HK-2 (cell line): ENCODE measurements around the gene SLC8A2.

Source experiments
- DNase-seq: peaks from one replicate; pipeline ENCODE4 v3.0.0-alpha.2; 2018; ENCODE audit not compliant: unreplicated experiment

Gene SLC8A2

GRCh38 chr19:47505506-47505905 is 33.8 kb upstream of the SLC8A2 start:
- DNase-seq = no peak

- no peak for DNase-seq
These were observed 32.1 kb upstream of the SLC8A2 start for GRCh38 chr19:47503826-47504150.

- no peak for DNase-seq
These were observed 31.6 kb upstream of the SLC8A2 start for GRCh38 chr19:47503130-47503825.

- no peak for DNase-seq
These were observed 28.5 kb upstream of the SLC8A2 start for GRCh38 chr19:47499863-47500830.

GRCh38 chr19:47499371-47499770 is 27.7 kb upstream of the SLC8A2 start:
- DNase-seq = no peak

- DNase-seq = no peak
These were observed 26.9 kb upstream of the SLC8A2 start for GRCh38 chr19:47498561-47498960.

- no peak for DNase-seq
These were observed 26.3 kb upstream of the SLC8A2 start for GRCh38 chr19:47497821-47498520.

GRCh38 chr19:47497050-47497766 is 25.5 kb upstream of the SLC8A2 start:
- no peak for DNase-seq

- no peak for DNase-seq
These were observed 24.0 kb upstream of the SLC8A2 start for GRCh38 chr19:47495478-47496372.

- DNase-seq = no peak
These were observed 23.0 kb upstream of the SLC8A2 start for GRCh38 chr19:47494729-47495128.

- DNase-seq = no peak
These were observed 22.5 kb upstream of the SLC8A2 start for GRCh38 chr19:47494211-47494547.

GRCh38 chr19:47493378-47494210 is 21.9 kb upstream of the SLC8A2 start:
- DNase-seq = no peak

GRCh38 chr19:47492571-47493377 is 21.1 kb upstream of the SLC8A2 start:
- no peak for DNase-seq

GRCh38 chr19:47492137-47492533 is 20.4 kb upstream of the SLC8A2 start:
- DNase-seq = no peak

- DNase-seq = no peak
These were observed 19.9 kb upstream of the SLC8A2 start for GRCh38 chr19:47491358-47492136.

- DNase-seq = no peak
These were observed 19.2 kb upstream of the SLC8A2 start for GRCh38 chr19:47490847-47491246.

- no peak for DNase-seq
These were observed 18.3 kb upstream of the SLC8A2 start for GRCh38 chr19:47490031-47490430.
